A673 (cell line): ENCODE measurements around the gene BABAM2.

ENCODE experiments used
- CTCF ChIP-seq: fragments of 300-800, 200-600 bp; sonication (generic); conservative IDR thresholded peaks from 2 replicates; pipeline ENCODE4 v1.5.1; 2017; ENCODE audit warnings: low read depth, mild to moderate bottlenecking, antibody characterized with exemption, low read length, moderate library complexity, mixed read lengths
- EZH2 ChIP-seq: fragments of 200-600 bp; sonication (generic); IDR thresholded peaks from 2 replicates; pipeline ENCODE4 v1.6.1; 2017; ENCODE audit warnings: borderline replicate concordance, low read depth, mild to moderate bottlenecking, mixed read lengths, antibody characterized with exemption, low read length; ENCODE audit not compliant: poor library complexity, severe bottlenecking

GRCh38 chr2:28209864-28210263 lies 319.3 kb downstream of the BABAM2 start:
- no peak for TF ChIP-seq CTCF
- no peak for TF ChIP-seq EZH2
